HepG2 (cell line): ENCODE measurements around the gene B4GALT5. TPM values are rescaled to one million over a fixed set of nuclear protein-coding genes. Genes with fewer than 3 reads are reported as not detected.

Source experiments
- DNMT1 ChIP-seq: sonication (generic); formaldehyde crosslinking; IDR thresholded peaks from 2 replicates; pipeline ENCODE4 v1.5.1; 2020; ENCODE audit warnings: mild to moderate bottlenecking, missing genetic modification reagents
- ETS1 ChIP-seq: sonication (generic); formaldehyde crosslinking; IDR thresholded peaks from 2 replicates; pipeline ENCODE4 v1.4.0; 2020; ENCODE audit warnings: missing genetic modification reagents
- GATAD1 ChIP-seq: IDR thresholded peaks from 2 replicates; pipeline ENCODE4 v1.6.1; 2016; ENCODE audit warnings: missing genetic modification reagents, missing compliant biosample characterization
- GPBP1L1 ChIP-seq: sonication (generic); formaldehyde crosslinking; IDR thresholded peaks from 2 replicates; pipeline ENCODE4 v1.5.0; 2020; ENCODE audit warnings: mild to moderate bottlenecking, missing genetic modification reagents
- JUN ChIP-seq: sonication (generic); formaldehyde crosslinking; IDR thresholded peaks from 2 replicates; pipeline ENCODE4 v1.4.0; 2020; ENCODE audit warnings: mild to moderate bottlenecking, missing genetic modification reagents
- KDM6A ChIP-seq: IDR thresholded peaks from 2 replicates; pipeline ENCODE4 v1.6.1; 2016; ENCODE audit warnings: low read depth
- LBX2 ChIP-seq: sonication (generic); formaldehyde crosslinking; IDR thresholded peaks from 2 replicates; pipeline ENCODE4 v1.5.0; 2020; ENCODE audit warnings: missing genetic modification reagents, mild to moderate bottlenecking, borderline replicate concordance
- MEF2D ChIP-seq: sonication (generic); formaldehyde crosslinking; IDR thresholded peaks from 2 replicates; pipeline ENCODE4 v1.5.1; 2020; ENCODE audit warnings: mild to moderate bottlenecking, missing genetic modification reagents
- NBN ChIP-seq: fragments of 450-650 bp; conservative IDR thresholded peaks from 2 replicates; pipeline ENCODE4 v1.6.1; 2017
- NFIC ChIP-seq: IDR thresholded peaks from 2 replicates; pipeline ENCODE4 v1.6.1; 2012; ENCODE audit warnings: mild to moderate bottlenecking, low read length, inconsistent platforms
- NRL ChIP-seq: sonication (generic); formaldehyde crosslinking; IDR thresholded peaks from 2 replicates; pipeline ENCODE4 v1.5.0; 2020; ENCODE audit warnings: missing genetic modification reagents, mild to moderate bottlenecking, moderate library complexity, borderline replicate concordance
- PBX3 ChIP-seq: sonication (generic); formaldehyde crosslinking; IDR thresholded peaks from 2 replicates; pipeline ENCODE4 v1.8.1; 2023; ENCODE audit warnings: missing genetic modification reagents, inconsistent platforms, borderline replicate concordance
- PRDM4 ChIP-seq: sonication (generic); formaldehyde crosslinking; IDR thresholded peaks from 2 replicates; pipeline ENCODE4 v1.9.0; 2021; ENCODE audit warnings: missing genetic modification reagents, borderline replicate concordance
- RARG ChIP-seq: sonication (generic); formaldehyde crosslinking; IDR thresholded peaks from 2 replicates; pipeline ENCODE4 v1.4.0; 2020; ENCODE audit warnings: low read depth, mild to moderate bottlenecking, missing genetic modification reagents
- RELA ChIP-seq: sonication (generic); formaldehyde crosslinking; IDR thresholded peaks from 2 replicates; pipeline ENCODE4 v1.4.0; 2020; ENCODE audit warnings: missing genetic modification reagents
- SMARCE1 ChIP-seq: fragments of 450-650 bp; IDR thresholded peaks from 2 replicates; pipeline ENCODE4 v1.6.1; 2017; ENCODE audit warnings: borderline replicate concordance
- TGIF2 ChIP-seq: IDR thresholded peaks from 2 replicates; pipeline ENCODE4 v1.6.1; 2016; ENCODE audit warnings: control low read depth, missing compliant biosample characterization
- WIZ ChIP-seq: sonication (generic); formaldehyde crosslinking; IDR thresholded peaks from 2 replicates; pipeline ENCODE4 v1.5.1; 2020; ENCODE audit warnings: mild to moderate bottlenecking, missing genetic modification reagents
- ZBTB7A ChIP-seq: sonication (generic); formaldehyde crosslinking; IDR thresholded peaks from 2 replicates; pipeline ENCODE4 v1.8.0; 2022; ENCODE audit warnings: mild to moderate bottlenecking, missing genetic modification reagents
- ZFP36 ChIP-seq: fragments of 150-350 bp; IDR thresholded peaks from 2 replicates; pipeline ENCODE4 v1.6.1; 2018; ENCODE audit warnings: borderline replicate concordance, low read length, low read depth; ENCODE audit not compliant: partially characterized antibody
- ZFP90 ChIP-seq: sonication (generic); formaldehyde crosslinking; IDR thresholded peaks from 2 replicates; pipeline ENCODE4 v1.8.0; 2022; ENCODE audit warnings: missing genetic modification reagents, mild to moderate bottlenecking, inconsistent platforms, borderline replicate concordance
- ZNF547 ChIP-seq: sonication (generic); formaldehyde crosslinking; IDR thresholded peaks from 2 replicates; pipeline ENCODE4 v1.5.1; 2020; ENCODE audit warnings: mild to moderate bottlenecking, missing genetic modification reagents
- ZNF562 ChIP-seq: sonication (generic); formaldehyde crosslinking; IDR thresholded peaks from 2 replicates; pipeline ENCODE4 v1.8.0; 2022; ENCODE audit warnings: missing genetic modification reagents, borderline replicate concordance
- ZNF629 ChIP-seq: sonication (generic); formaldehyde crosslinking; conservative IDR thresholded peaks from 2 replicates; pipeline ENCODE4 v1.5.0; 2020; ENCODE audit warnings: missing genetic modification reagents
- polyA plus RNA-seq, 8 experiments: library from polyadenylated mRNA; depleted of rRNA in 3 of 8; stranded (reverse) in 7 of 8; unstranded in 1 of 8; fragments of >200 nt; fragmentation: Illumina TruSeq in 4 of 8; extraction: Trizol in 4 of 8; gene quantifications; 2 replicates each; pipeline versions ENCODE4 v1.2.1 to v1.2.3, GENCODE V29; 2011 to 2016; ENCODE audit warnings: low read depth in 4 of 8, missing spikeins in 1 of 8, mixed read lengths in 1 of 8; ENCODE audit not compliant: insufficient read depth in 1 of 8
- total RNA-seq, 5 experiments: library from RNA; depleted of rRNA; stranded (reverse); fragments of >200 nt; fragmentation: Illumina TruSeq; extraction: Trizol; gene quantifications; 2 replicates each; pipeline ENCODE4 v1.2.3, GENCODE V29; 2016; ENCODE audit warnings: low read depth in 1 of 5

The B4GALT5 gene
- total and polyA plus RNA-seq, 2 of the 13 experiments (the other 11 are each of a cell fraction or from before 2014, with no cell fraction given) = 27.3 to 30.9 TPM

GRCh38 chr20:49608752-49609670 is 104.7 kb downstream of the B4GALT5 start (continued):
- no peak; the same call in none of the 2 replicates for TF ChIP-seq TGIF2
- TF ChIP-seq ETS1 (CRISPR knock-in tag) = no peak
- TF ChIP-seq ZFP36 = no peak
- TF ChIP-seq ZFP90 (CRISPR knock-in tag) = no peak
- peak; percentile 71 for TF ChIP-seq MEF2D (CRISPR knock-in tag)
- TF ChIP-seq DNMT1 (CRISPR knock-in tag) = peak; percentile 92
- no peak for TF ChIP-seq LBX2 (CRISPR knock-in tag)
- peak; percentile 58; the same call in 1 of the 2 replicates for TF ChIP-seq ZNF547 (CRISPR knock-in tag)
- no peak for TF ChIP-seq PRDM4
- no peak for TF ChIP-seq PBX3 (CRISPR knock-in tag)
- TF ChIP-seq SMARCE1 = no peak
- TF ChIP-seq NFIC = no peak
- TF ChIP-seq WIZ (CRISPR knock-in tag) = no peak
- TF ChIP-seq RARG (CRISPR knock-in tag) = no peak
- TF ChIP-seq GPBP1L1 (CRISPR knock-in tag) = no peak
- no peak for TF ChIP-seq ZBTB7A (CRISPR knock-in tag)
- TF ChIP-seq NBN = no peak
- peak; percentile 96 for TF ChIP-seq NRL (CRISPR knock-in tag)
- peak; percentile 77; the same call in 1 of the 2 replicates for TF ChIP-seq ZNF629
- TF ChIP-seq JUN (CRISPR knock-in tag) = no peak
- TF ChIP-seq ZNF562 (CRISPR knock-in tag) = no peak
- TF ChIP-seq GATAD1 (CRISPR knock-in tag) = peak; percentile 60; the same call in 1 of the 2 replicates
- no peak for TF ChIP-seq KDM6A
- TF ChIP-seq RELA (CRISPR knock-in tag) = no peak
